ENCODE measurements around the gene SKAP1.
"Not testable (repeated sequence)": the region's sequence is repeated elsewhere in the genome, so short reads cannot be mapped to it uniquely, and the experiment has no call there.

Gene SKAP1

DNA sequence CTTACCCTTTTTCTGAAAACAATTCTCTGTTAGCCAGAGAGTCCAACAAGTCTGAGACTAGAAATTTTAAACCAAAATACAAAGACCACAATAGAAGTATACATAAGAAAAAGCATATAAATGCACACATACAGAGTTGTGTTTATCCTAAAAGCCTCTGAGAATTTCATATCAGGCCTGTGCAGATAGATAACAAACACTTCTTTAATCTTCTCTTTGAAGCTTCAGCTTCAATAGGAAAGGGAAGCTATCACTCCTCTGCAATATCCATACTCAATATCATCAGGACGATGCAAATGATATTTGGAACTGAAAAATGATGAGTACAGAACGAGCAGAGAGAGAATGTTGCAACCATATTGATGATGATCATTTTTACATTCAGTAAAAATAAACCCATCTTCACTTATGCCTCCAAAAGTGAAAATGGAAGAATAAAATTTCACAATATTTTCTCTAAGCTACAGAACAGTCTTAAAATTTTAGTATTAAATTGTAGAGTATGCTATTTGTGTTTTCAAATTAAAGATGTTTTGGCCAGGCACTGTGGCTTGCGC is 61.6 kb downstream of the SKAP1 start:
- no peak for DNase-seq

DNA sequence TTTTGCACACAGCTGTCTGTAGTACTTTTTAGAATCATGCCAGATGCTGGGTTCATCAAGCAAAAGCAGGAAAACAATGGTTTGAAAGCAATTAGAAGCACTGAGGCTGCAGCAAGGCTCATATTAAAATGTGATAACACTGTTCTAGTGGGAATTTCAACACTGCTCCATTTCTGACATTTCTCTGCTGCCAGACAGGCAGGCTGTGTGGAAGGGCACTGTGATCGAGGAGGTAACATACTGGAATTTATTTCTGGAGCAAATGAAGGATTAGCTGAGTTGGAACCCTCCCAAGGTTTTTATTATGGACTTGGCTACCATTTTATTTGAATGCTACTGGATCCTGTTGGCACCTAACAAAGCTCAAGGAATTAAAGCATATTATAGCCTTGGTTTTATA is 66.9 kb downstream of the SKAP1 start:
- DNase-seq = no peak

DNA sequence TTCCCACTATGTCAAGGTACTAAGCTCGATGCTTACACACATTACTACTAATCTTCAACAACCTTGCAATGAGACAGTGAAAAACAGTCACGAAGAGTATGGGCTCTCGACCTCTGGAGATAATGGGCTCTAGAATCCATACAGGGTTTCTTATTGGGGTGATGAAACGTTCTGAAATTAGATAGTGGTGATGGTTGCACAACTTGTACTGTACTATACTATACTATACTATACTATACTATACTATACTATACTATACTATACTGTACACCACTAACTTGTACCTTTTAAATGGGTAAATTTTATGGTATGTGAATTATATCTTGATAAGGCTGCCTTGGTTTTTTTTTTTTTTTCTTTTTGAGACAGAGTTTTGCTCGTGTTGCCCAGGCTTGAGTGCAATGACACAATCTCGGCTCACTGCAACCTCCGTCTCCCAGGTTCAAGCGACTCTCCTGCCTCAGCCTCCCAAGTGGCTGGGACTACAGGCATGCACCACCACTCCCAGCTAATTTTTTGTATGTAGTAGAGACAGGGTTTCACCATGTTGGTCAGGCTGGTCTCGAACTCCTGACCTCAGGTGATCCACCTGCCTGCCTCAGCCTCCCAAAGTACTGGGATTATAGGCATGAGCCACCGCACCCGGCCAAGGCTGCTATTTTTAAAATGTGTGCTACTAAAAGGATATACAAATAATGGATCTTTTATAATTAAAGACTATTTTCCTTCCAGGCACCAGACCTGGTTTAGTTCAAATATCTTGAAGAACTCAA is 69.0 kb downstream of the SKAP1 start:
- not testable (repeated sequence) for DNase-seq

DNA sequence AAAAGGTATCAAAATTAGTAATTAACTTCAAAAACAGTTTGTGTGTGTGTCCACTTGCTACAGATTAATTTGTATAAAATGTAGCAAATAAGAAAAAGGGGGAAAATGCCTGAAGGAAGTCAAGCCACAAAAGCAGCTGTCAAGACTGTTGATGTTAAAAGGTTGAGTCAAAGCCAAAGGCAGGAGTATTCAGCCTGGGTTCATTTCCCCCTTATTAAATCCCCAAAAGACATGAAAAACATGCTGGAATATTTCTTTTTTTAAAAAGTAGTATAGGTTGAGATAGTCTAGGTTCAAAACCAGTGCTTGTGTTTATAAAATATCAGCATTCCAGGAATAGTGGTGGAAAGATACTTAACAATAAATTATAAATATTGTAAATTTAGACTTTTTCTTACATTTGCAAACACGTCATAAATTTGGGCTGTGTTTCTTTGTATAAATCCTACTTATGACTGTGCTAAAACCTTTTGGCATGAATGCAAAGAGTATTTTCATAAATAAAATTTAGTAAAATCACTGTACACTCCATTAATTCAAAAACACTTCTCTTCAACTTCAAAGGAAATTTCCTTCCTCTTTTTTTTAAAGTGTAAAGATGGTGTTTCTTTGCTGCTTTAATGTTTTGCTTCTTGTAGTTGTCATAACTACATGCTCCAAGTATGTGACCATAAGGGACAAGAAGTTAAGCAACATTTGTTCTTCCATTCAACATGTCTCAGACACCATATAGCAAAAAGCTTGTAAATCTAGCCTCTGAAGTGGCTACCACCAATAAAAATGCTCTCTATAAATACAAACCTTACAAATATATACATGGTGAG is 72.0 kb downstream of the SKAP1 start:
- no peak for DNase-seq

DNA sequence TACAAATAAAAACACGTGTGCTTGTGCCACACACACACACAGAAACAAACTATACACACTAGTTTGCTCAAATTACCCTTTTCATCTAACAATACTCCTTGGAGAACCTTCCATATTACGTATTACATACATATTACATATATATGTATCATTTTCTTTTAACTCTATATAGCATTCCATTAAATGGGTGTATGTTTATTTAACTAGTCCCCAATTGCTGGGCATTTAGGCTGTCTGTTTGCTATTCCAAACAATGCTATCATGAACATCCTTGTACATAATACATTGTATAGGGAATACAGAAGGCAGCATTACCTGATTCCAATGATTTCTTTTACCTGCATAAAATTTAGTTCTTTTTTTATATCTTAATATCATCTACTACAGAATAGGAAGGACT is 73.1 kb downstream of the SKAP1 start:
- no peak for DNase-seq

DNA sequence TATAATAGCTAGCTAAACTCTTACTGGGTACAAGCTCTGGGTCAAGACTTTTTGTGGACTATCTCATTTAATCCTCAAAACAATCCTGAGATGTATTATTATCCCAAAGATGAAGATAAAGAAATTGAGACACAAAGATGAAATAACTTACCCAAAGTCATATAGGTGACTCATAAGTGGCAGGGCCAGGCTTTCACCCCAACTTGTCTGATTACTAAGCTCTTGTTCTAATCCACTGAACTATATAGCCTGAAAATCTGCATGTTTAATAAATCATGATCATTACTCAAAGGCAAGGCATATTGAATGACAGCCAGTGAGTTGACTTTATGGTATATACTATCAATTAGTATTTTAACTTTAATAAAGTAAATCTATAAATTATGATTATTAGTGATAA is 77.4 kb downstream of the SKAP1 start:
- DNase-seq = no peak

DNA sequence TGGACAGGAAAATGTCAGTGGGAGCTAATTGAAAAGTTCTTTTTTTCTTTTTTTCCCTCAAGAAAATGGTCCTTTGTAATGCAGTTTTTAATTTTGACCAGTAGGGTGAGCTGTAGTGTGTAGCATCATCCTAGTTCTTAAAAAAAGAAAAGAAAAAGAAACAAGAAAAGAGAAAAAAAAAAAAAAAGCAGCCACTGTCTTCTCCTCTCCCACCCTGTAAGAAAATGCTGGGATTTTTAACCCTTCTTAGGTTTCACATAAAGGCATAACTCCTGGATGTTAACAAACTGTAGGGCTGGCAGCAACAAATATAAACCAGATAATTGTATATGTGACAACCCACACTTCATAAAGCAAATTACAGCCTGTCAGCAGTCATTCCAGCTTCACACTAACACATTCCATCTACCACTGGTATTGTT is 78.1 kb downstream of the SKAP1 start:
- DNase-seq = no peak

DNA sequence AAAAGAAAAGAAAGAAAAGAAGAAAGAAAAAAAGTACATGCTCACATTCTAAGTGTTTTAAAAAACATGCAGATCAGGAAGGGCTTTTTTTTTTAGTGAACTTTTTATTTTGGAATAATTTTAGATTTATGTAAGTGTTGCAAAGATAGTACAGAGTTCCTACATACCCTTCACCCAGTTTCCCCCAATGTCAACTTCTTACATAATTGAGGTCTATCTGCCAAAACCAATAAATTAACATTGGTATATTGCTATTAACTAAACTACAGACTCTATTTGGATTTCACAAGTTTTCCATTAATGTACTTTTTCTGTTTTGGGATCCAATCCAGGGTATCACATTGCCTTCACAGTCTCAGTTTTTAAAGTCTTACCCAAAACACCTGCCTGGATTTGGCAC is 81.7 kb downstream of the SKAP1 start:
- DNase-seq = no peak

DNA sequence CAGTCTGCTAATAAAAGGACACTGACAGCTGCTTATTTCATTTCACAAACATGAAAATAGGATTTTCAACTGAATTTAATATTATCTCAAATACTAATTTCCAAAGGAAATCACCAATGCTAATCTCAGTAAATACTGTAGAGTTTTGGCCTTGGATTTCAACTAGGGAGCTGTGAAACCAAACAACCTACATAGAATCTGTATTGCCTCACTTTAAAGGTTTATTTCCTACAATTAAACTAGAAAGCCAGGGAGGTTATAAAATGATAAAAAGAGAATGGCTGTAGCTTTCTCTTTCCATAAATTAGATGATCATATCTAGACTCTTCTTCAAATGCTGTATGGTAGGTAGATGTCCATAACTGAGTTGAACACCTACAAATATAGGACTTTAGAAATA is 82.8 kb downstream of the SKAP1 start:
- no peak for DNase-seq

DNA sequence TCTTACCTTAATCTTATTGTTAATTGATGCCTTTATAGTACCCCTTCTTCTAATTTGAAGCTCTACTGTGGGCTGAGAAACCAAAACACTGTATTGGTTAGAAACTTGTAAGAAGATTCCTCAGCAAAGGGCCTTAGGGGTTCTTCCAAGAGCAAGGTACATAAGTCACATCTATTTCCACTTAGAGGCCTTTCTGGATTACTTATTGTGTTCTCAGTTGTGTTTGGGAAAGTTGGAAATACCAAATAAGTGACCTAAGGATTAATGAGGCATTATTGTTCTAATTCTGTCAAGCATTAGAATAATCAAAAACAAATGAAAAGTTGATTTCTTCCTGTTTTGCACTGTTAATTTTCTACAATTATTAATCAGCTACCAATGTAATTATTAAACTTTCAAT is 85.8 kb downstream of the SKAP1 start:
- no peak for DNase-seq

DNA sequence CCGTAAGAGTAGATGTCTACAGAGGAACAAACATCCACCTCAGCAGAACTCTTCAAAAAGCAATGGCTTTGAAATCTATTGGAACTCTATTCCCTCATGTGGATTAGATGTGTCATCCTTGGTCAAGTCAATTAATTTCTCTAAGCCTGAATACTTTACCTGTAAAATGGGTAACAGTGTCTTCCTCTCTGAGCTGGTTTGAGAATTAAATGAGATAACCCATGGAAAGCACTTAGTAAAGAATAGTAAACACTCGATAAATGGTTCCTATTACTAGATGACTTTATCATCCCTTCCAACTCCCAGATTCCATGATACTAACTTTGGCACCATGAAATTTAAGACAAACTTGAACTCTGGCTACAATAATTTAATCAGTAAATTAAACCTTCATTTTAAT is 89.1 kb downstream of the SKAP1 start:
- no peak for DNase-seq

DNA sequence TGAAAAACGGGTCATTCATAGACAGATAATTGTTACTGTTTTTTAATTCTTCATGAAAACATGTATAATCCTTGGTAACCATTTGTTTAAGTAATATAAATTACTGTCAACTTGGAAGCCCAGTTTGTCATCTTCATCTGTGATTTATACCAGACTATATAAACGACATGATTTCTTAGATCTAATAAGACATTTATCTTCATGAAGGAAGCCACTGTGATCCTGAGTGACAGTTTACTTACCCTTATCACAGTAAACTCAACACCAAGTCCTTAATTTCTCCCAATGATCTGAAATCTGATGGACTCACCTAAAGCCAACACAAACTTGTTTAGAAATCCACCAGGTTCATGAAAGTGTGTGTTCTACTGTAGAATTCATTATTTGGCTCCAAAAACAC is 91.3 kb downstream of the SKAP1 start:
- DNase-seq = no peak

DNA sequence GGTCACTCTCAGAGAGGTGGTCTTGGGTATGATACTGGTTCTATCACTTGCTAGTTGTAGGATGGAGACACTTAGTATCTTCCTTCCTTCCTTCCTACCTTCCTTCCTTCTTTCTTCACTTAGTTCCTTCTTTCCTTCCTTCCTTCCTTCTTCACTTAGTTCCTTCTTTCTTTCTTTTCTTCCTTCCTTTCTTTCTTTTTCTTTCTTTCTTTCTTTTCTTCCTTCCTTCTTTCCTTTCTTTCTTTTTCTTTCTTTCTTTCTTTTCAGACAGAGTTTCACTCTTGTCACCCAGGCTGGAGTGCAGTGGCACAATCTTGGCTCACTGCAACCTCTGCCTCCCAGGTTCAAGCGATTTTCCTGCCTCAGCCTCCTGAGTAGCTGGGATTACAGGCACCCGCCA is 92.1 kb downstream of the SKAP1 start:
- DNase-seq = not testable (repeated sequence)

DNA sequence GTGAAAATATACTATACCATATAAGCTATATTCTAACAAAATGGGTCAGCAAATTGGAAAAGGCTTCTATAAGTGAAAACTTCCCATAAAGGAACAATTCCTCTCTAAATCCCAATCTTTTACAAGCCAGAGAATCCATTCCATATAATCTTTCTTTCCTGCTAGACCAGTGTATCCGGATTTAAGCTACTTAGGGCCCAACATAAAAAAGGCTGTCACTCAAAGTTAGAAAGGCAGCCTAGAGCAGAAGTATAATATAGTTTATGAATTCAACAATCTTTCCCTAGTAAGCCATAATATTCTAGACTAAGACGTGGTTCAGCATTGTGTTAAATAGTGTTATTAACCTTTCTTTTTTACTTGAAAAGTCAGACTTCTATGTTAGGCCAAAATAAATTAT is 93.0 kb downstream of the SKAP1 start:
- no peak for DNase-seq

DNA sequence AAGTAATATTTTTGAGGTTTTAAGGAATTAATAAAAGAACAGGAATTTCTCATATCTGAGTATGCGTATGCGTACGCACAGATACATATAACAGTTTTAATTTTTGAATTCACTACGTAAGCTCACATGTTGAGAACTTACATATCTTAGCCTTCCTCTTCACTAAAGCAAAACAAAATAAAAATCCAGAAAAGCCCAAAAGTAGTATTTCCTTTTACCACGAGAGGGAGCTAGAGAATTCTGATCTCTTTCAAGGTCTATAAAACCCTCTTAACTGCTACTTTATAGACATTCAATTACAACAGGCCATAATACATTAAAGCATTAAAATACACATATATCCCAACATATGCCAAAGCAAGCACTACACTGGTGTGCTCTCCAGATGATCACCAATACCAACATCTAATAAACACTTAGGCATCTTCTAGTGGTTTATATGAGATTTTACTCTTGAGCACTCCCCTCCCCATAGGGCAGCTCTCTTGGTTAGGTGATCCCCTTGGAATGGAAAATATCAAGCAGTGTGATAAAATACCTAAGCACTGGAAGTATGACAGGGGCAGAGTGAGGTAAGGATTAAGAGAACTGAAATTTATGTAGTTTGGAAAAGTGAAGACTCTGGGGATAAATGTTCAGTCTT is 94.0 kb downstream of the SKAP1 start:
- DNase-seq = peak; percentile 26 to 75

DNA sequence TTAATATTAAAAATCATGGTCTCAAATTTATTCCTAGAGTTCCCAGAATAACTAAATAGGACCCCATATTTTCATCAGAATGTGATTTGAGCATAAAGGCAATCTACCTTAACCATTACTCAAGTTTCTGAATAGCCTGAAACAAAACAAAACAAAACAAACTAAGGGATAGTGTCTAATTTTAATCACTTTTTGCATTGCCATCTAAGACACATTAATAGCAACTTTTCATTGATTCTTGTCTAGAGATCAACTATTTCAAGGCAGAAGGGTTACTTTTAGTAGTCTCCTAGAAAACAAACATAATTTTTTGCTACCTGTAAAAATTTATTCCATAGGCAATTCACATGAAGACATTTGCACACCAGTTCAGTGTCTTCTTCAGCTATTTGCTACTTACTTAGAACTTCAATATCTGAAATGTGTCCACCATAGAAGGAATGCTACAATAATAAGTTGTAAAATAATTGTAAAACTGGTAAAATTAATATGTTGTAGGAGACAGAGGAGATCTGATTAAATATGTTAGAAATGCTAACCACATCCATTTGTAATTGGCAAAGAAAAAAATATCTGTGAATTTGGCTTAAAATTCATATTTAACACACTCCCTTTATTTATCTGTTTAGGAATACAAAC is 94.7 kb downstream of the SKAP1 start:
- no peak for DNase-seq

DNA sequence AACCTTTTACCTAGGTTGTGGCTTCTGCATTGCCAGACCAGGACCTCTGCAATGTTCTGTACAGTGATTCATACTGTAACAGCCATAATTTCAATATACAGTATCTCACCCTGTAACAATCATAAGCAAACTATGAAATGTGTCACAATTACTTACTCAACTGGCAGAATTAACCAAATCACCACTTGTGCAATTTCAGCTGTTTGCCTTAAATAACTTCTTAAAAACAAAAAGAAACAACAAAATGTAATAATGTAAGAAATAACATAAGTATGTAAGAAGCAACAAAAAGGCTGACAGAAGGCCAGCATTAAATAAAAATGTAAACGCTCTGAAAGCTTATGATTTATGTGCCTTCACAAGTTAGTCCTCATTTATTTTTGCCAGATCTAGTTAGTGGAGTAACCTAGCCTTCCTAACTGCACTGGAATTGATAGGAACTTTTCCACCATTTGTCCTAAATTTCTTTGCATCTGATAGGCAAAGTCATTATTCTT is 96.9 kb downstream of the SKAP1 start:
- no peak for DNase-seq

DNA sequence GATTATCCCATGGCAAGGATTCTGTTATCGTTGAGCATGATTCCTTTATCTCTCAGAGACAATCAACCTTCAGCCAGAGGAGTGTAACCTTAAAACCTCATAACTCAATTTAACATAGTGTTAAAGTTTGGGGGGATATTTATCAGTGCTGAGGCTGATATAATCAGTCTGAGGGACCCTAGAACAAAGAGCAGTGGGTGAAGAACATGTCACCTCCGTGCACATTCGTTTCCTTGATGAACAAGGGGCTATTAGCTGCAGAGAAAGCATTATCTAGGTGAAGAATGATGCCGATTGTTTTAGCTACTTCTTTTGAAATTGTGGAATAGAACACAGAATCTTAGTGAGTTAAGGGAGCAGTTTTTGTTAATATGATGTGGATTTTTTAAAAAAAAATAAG is 99.1 kb downstream of the SKAP1 start:
- DNase-seq = no peak

DNA sequence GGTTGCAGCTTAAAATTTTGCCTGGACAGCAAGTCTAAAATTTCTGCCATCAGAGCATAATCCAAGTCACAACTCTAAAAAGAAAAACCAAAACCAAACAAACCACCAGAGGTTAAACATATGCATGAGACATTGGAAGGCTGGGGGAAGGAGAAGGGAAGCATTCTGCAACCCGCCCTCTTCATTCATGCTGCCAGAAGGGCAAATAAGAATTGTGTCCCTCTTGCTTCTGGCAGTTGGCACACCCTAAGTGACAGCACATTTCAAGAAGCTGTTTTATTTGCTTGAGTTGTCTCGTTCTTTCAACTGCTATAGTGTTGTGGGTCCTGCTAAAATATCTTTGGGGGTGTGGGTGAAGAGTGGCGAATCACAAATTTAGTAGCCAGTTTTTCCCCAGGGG is 99.6 kb downstream of the SKAP1 start:
- DNase-seq = no peak

DNA sequence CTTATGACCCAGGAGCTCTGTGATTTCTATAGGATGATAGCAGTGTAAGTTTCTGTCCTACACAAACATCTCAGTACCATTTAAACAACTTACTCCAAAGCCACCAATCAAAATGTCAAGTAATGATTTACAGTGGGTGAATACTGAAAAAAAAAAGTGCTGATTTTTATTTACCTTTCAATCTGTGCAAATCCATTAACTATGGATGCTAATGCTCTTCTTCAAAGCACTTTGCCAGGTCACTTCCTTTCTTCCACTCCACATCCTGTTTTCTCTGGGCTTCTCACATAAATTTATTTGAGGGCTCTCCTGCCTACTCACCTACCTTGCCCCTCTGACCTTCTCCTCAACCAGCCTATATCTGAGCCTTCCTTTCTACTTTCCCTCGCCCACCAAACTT is 101.6 kb downstream of the SKAP1 start:
- no peak for DNase-seq

DNA sequence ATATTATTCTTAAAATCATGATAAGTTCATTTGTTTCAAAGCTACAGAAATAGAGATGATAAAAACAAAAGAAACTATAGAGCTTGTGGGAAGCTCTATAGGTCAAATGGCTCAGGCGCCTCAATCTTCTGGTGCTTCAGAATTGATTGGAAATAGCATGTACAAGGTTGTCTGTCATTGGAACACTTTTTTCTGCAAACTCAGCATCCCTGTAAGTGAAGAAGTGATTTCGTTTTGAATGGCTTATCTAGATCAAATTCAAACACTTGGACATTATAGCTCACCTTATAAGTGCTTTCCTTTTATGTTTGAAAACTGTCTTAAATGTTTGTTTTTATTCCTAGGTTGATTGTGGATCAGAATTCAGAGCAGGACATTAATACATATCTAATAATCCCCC is 103.7 kb downstream of the SKAP1 start:
- no peak for DNase-seq

DNA sequence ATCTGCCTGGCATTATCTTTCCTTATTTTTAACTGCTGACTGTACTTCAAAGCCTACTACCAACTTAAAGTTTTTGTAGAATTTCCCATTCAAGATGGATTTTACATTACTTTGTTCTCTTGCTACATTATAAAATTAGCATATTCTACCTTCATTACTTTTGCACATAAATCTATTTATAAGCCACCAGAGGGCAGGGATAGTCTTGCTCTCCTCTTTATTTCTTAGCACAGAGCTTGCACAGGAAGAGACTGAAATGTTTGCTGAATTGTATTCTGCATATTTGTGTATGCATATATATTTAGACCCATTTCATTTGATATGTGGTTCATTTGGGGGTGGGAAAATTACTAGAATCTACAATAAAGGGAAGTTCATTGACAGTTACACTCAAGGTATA is 108.0 kb downstream of the SKAP1 start:
- DNase-seq = no peak

DNA sequence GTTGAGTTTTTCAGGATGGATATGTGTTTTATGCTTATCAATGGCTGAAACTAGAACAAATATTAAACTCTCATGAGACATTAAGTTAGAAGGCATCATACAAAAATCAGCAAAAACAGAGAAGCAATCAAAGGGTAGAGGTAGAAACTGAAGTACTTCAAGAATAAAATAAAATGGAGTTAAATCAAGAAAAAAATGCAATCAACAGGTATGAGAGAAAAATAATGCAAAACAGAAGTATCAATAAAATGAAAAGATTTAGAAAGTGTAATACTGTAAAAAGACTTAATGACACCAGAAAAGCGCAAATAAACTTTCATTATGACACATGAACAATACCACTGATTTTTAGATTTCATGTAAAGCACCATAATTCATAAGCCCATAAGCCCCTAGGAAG is 112.3 kb downstream of the SKAP1 start:
- no peak for DNase-seq
